A549 (cell line): ENCODE data around the gene TMCC3.

Source experiments
- CEBPB ChIP-seq, 2 experiments: fragments of >200 bp in 1 of 2; sonication (Bioruptor Twin) in 1 of 2; formaldehyde crosslinking in 1 of 2; IDR thresholded peaks; 2 replicates each; pipeline ENCODE4 v1.6.1; 2012 to 2016
- FOXS1 ChIP-seq: fragments of 250-450 bp; sonication (Bioruptor Pico); IDR thresholded peaks from 2 replicates; pipeline ENCODE4 v1.5.0; 2020; ENCODE audit warnings: mild to moderate bottlenecking, moderate library complexity
- JUN ChIP-seq, 2 experiments: fragments of >200 bp; sonication (Bioruptor Twin); formaldehyde crosslinking; IDR thresholded peaks; 2 replicates in 1 of 2; 3 replicates in 1 of 2; pipeline ENCODE4 v1.6.1; 2016 to 2017
- MYC ChIP-seq: IDR thresholded peaks from 2 replicates; pipeline ENCODE4 v1.6.1; 2012; ENCODE audit warnings: mild to moderate bottlenecking, inconsistent platforms, low read length, improper control_type of control experiment, borderline replicate concordance
- PBX3 ChIP-seq: IDR thresholded peaks from 2 replicates; pipeline ENCODE4 v1.6.1; 2012
- POLR2A ChIP-seq: IDR thresholded peaks from 2 replicates; pipeline ENCODE4 v1.6.1; 2012; ENCODE audit warnings: mild to moderate bottlenecking, low read length
- RFX5 ChIP-seq: fragments of 450-650 bp; IDR thresholded peaks from 2 replicates; pipeline ENCODE4 v1.7.1; 2014; ENCODE audit warnings: antibody characterized with exemption, mild to moderate bottlenecking, moderate library complexity
- TF ChIP-seq, protein P1 (sequence below): fragments of >200 bp; sonication (Bioruptor Twin); formaldehyde crosslinking; IDR thresholded peaks from 3 replicates; pipeline ENCODE4 v1.5.1; 2016
- TF ChIP-seq, protein P2 (sequence below): IDR thresholded peaks from 2 replicates; pipeline ENCODE4 v1.6.1; 2012

GRCh38 chr12:94686834-94687628 lies 36.7 kb upstream of the TMCC3 start:
- TF ChIP-seq PBX3 (no peak), MYC (no peak), POLR2A (no peak), JUN (IDR thresholded peaks at IDR 0.05) (no peak), CEBPB (IDR thresholded peaks at IDR 0.05) (no peak), RFX5 (no peak), FOXS1 (CRISPR knock-in tag) (no peak)
- TF ChIP-seq, protein P1, sequence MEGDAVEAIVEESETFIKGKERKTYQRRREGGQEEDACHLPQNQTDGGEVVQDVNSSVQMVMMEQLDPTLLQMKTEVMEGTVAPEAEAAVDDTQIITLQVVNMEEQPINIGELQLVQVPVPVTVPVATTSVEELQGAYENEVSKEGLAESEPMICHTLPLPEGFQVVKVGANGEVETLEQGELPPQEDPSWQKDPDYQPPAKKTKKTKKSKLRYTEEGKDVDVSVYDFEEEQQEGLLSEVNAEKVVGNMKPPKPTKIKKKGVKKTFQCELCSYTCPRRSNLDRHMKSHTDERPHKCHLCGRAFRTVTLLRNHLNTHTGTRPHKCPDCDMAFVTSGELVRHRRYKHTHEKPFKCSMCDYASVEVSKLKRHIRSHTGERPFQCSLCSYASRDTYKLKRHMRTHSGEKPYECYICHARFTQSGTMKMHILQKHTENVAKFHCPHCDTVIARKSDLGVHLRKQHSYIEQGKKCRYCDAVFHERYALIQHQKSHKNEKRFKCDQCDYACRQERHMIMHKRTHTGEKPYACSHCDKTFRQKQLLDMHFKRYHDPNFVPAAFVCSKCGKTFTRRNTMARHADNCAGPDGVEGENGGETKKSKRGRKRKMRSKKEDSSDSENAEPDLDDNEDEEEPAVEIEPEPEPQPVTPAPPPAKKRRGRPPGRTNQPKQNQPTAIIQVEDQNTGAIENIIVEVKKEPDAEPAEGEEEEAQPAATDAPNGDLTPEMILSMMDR, result no peak
- TF ChIP-seq, protein P2, sequence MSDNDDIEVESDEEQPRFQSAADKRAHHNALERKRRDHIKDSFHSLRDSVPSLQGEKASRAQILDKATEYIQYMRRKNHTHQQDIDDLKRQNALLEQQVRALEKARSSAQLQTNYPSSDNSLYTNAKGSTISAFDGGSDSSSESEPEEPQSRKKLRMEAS, result no peak
